ENCODE measurements around the gene SULT1A3.
"Not testable (repeated sequence)": the region's sequence is repeated elsewhere in the genome, so short reads cannot be mapped to it uniquely, and the experiment has no call there.

Gene SULT1A3

GRCh38 chr16:30187556-30187865 lies 11.5 kb upstream of the SULT1A3 start:
- no peak for DNase-seq

DNA sequence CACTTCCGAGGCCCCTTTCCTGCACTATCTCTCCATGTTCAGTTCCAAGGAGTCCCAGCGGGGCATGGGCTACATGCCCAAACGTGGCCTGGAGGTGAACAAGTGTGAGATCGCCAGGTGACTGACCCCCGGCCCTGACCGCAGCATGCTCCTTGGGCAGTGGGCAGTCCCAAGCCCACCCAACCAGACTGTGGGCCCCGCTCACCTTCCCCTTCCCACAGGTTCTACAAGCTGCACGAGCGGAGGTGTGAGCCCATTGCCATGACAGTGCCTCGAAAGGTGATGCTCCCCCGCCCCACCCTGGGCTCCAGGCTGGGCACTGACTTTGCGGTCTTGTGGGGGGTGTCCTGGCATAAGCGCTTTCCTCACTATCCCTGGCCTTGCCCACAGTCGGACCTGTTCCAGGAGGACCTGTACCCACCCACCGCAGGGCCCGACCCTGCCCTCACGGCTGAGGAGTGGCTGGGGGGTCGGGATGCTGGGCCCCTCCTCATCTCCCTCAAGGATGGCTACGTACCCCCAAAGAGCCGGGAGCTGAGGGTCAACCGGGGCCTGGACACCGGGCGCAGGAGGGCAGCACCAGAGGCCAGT lies 11.0 kb upstream of the SULT1A3 start:
- no peak for DNase-seq

DNA sequence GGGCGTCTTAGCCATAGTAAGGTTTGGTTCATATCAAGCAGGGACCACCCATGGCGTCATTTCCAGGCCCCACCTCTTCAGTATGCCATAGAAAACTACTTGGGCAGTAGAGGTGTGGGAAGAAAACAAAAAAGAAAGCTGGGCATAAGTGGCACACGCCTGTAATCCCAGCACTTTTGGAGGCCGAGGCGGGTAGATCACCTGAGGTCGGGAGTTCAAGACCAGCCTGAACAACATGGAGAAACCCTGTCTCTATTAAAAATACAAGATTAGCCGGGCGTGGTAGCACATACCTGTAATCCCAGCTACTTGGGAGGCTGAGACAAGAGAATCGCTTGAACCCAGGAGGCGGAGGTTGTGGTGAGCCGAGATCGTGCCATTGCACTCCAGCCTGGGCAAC lies 7.9 kb upstream of the SULT1A3 start:
- not testable (repeated sequence) for DNase-seq

GRCh38 chr16:30193098-30193497 lies 6.0 kb upstream of the SULT1A3 start:
- DNase-seq = not testable (repeated sequence)

- not testable (repeated sequence) for DNase-seq
Observed at GRCh38 chr16:30193615-30194014, 5.4 kb upstream of the SULT1A3 start, which contains the start of the genes BOLA2B and SLX1A. BOLA2B (minus strand) TSS chr16:30193666; CDS start chr16:30193595, 71 bp downstream. SLX1A (plus strand) TSS chr16:30193875; CDS start chr16:30194085, 210 bp downstream.

GRCh38 chr16:30194172-30194925 lies 4.7 kb upstream of the SULT1A3 start:
- not testable (repeated sequence) for DNase-seq

DNA sequence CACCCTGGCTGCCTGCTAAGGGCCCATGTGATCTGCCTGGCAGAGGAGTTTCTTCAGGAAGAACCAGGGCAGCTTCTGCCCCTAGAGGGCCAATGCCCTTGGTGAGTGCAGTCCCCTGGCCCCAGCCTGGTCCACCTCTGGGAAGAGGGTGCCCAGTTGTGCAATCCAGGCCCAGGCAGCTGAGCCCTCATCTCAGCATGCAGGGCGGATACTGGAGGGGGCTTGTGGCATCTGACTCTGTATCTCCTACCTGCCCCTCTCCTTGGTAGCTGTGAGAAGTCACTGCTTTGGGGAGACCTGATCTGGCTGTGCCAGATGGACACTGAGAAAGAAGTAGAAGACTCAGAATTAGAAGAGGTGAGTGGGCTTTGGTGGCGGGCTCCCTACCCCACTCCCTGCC lies 2.1 kb upstream of the SULT1A3 start:
- not testable (repeated sequence) for DNase-seq

GRCh38 chr16:30199608-30200343 lies 721 bp downstream of the SULT1A3 start:
- not testable (repeated sequence) for DNase-seq

DNA sequence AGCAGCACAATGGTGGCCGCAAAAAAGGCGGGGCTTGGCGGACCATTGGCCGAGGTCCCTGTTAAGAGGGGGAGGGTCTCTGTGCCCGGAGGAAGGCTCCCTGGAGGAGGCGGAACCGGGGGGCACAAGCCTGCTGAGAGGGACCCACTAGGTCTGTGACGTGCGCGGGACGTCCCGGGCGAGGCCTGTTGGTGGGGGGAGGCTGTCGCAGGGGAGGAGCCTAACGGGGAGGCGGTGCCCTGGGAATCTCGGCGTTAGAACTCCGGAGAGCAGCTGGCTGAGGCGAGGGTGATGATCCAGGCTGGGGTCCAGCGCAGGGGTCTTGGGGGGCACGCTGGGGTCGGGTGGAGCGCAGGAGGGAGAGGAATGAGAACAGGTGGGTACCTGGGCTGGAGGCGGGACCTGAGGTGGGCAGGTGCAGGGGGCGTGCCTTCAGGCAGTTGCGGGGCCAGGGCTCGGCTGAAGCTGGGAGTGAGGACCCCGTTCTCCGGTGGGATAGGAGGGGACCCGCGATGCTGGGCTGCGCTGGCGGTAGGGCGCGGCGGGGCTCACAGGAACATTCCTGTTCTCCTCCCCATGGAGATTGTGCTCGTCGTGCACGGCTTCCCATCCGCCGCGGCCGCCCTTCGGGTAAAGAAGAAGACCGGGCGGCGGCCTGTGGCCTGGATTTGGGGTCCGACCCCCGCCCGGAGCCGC lies 6.6 kb downstream of the SULT1A3 start:
- DNase-seq = not testable (repeated sequence)

GRCh38 chr16:30206252-30206651 lies 7.2 kb downstream of the SULT1A3 start:
- DNase-seq = not testable (repeated sequence)

DNA sequence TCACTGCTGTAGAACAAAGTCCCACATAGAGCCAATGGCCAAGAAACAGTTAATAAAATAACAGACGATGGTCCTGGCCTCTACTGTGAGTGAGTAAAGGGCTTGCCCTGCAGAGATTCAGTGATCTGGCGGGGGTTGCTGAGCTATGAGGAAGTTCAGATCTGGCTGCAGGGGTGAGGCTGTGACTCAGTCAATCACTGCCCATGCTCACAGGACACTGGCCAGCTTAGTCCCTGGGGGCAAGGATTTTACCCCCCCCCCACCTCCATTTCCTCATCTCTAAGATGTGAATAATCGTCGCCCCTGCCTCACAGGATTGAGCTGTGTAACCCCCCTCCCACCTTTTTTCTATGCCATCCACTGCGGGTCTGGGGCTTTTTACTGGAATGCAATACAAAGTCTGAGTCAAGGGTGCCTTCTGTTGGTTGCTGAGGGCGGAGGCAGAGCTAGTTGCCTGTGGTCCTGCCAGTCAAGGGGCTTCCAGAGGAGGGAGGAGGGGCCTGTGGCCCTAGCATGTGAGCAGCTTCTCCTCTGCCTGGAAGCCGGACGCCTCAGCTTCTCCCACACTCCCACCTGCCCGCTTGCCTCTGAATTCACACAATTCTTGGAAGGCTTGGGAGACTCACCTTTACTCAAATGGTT lies 8.1 kb downstream of the SULT1A3 start:
- DNase-seq = not testable (repeated sequence)

DNA sequence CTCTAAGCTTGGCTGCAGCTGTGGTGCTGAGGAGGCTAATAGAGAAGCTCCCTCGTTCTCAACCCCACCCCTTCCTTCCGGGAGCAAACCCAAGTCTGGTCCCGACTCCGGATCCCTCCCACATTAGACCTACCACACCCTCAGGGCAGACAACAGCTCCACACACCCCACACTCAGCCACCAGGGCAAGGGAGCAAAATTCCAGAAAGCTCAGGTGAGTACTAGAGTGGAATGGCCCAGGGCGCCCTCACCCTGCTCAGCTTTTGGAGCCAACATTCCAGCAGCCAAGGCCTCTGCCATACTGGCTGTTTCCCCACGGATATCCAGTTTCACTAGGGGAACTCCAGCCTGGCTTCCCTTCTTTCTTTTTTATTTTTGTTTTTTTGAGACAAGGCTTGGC lies 10.0 kb downstream of the SULT1A3 start:
- DNase-seq = not testable (repeated sequence)

GRCh38 chr16:30211414-30211813 lies 12.4 kb downstream of the SULT1A3 start:
- not testable (repeated sequence) for DNase-seq

- not testable (repeated sequence) for DNase-seq
Observed at GRCh38 chr16:30217082-30217481, 18.0 kb downstream of the SULT1A3 start.

- DNase-seq = not testable (repeated sequence)
Observed at GRCh38 chr16:30248379-30248778, 49.3 kb downstream of the SULT1A3 start, which contains the start of gene NPIPB13. NPIPB13 (minus strand) TSS chr16:30248479; CDS start chr16:30245573, 2,906 bp downstream.

All from right hindlimb (tissue), 1 donor.